ENCODE results near the gene ZNF536.

The ZNF536 gene

GRCh38 chr19:30327331-30327730 lies 44.9 kb upstream of the ZNF536 start:
- H3K4me3 ChIP-seq (ENCODE audit: low read depth, low read length), result no peak overlapping the region
- TF ChIP-seq CTCF (IDR thresholded peaks at IDR 0.05; ENCODE audit: borderline replicate concordance, insufficient read depth, low read depth, low read length), result no peak

GRCh38 chr19:30328096-30328495 lies 44.1 kb upstream of the ZNF536 start:
- H3K4me3 ChIP-seq (ENCODE audit: low read depth, low read length), result no peak overlapping the region
- TF ChIP-seq CTCF (IDR thresholded peaks at IDR 0.05; ENCODE audit: borderline replicate concordance, insufficient read depth, low read depth, low read length), result no peak

- no peak for TF ChIP-seq CTCF (IDR thresholded peaks at IDR 0.05; ENCODE audit: borderline replicate concordance, insufficient read depth, low read depth, low read length)
- H3K4me3 ChIP-seq (ENCODE audit: low read depth, low read length), result no peak overlapping the region
Measured at GRCh38 chr19:30330266-30330665, 41.9 kb upstream of the ZNF536 start.

- no peak overlapping the region for H3K4me3 ChIP-seq (ENCODE audit: low read depth, low read length)
- no peak for TF ChIP-seq CTCF (IDR thresholded peaks at IDR 0.05; ENCODE audit: borderline replicate concordance, insufficient read depth, low read depth, low read length)
Measured at GRCh38 chr19:30332445-30333234, 39.5 kb upstream of the ZNF536 start.

GRCh38 chr19:30333291-30334065 lies 38.7 kb upstream of the ZNF536 start:
- no peak for TF ChIP-seq CTCF (IDR thresholded peaks at IDR 0.05; ENCODE audit: borderline replicate concordance, insufficient read depth, low read depth, low read length)
- H3K4me3 ChIP-seq (ENCODE audit: low read depth, low read length), result no peak overlapping the region

- TF ChIP-seq CTCF (IDR thresholded peaks at IDR 0.05; ENCODE audit: borderline replicate concordance, insufficient read depth, low read depth, low read length), result no peak
- no peak overlapping the region for H3K4me3 ChIP-seq (ENCODE audit: low read depth, low read length)
Measured at GRCh38 chr19:30334841-30335240, 37.3 kb upstream of the ZNF536 start.
